GM18870 (cell line): ENCODE results near the gene DACH1.

Experiments used
- ATAC-seq: cut with Tn5 transposase; IDR thresholded peaks from one replicate; pipeline ENCODE4 v1.9.1; 2021; ENCODE audit warnings: moderate library complexity; ENCODE audit not compliant: unreplicated experiment

The DACH1 gene

DNA sequence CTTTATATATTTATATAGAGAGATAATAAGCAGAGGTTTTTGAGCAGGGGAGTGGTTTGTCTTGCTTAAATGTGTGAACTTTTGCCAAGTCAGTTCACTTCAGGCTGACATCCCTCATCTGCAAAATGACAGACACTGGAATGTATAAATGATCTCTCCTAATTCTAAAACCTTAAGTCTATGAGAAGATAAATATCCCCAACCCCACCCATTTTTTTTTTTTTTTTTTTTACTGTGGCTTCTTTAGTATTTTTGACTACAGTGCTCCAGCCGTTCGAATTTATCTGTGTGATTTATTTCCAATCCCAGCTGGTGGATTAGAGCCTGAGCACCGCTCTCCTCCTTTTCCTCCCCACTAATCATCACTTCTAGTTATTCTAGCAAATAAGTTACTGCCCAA, 234.8 kb downstream of the DACH1 start:
- ATAC-seq, result no peak

DNA sequence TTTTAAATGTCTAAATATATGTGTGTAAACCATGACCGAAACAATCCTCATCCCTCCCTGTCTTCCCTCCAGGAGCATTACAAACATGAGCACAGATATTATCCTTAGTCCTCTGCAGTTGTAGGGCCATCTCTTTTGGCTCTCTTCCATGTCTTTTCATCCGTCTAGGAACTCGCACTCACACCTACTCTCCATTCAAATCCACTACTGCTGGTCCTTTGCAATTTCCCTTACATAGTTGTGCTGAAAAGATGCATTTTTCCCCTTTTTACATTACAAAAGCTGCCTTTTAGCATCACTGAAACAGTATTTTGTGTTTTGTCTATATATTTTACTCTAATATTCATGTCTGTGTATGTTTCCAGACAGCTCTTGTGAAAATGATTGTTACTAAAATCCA, 237.8 kb downstream of the DACH1 start:
- no peak for ATAC-seq

DNA sequence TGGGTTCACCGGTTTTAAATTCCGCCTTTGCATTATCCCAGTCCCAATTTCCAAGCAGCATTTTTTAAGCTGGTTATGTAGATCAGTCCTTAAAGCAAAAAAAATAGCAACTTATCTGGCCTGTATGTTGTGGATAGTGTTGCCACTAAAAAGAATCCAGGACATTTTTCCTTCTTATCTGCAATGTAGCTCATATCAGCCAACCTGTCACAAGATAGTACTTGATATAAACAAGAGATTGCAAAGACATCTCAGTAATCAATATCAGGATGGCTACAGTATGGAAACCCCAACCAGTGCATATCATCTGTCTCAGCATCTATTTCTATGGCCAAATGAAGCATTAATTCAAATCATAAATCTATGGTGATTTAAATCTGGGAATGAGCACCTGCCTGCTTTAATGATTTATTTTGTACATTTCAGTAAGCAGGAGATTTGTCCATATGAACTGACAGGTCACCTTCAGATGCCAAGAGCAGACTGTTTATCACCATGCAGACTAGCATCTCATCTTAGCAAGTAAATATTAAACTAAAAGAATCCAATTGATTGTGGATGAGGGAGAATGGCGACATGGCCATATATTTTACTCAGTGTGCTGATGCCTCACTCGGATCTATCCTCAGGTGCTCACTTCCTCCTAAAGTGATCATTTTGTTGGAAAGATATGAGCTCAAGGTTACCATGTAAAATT, 240.4 kb downstream of the DACH1 start:
- ATAC-seq, result no peak

DNA sequence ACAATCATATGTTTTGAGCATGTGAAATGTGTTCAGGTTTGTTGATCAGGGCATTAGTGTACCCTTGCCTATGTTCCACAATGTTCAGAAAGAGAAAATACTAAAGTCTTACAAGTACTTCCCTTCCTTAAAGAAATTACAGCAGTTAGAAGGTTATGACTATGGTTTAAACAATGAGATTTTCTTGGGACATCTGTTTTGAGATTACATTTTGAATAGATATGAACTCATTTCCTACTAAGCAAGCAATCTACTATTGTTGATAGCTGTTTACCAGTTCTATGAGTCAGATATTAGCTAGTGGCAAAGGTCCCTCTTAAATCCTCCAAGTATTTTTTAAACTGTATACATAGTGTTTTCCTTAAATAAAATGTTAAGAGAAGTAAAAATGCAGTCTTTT, 241.3 kb downstream of the DACH1 start:
- ATAC-seq, result no peak

DNA sequence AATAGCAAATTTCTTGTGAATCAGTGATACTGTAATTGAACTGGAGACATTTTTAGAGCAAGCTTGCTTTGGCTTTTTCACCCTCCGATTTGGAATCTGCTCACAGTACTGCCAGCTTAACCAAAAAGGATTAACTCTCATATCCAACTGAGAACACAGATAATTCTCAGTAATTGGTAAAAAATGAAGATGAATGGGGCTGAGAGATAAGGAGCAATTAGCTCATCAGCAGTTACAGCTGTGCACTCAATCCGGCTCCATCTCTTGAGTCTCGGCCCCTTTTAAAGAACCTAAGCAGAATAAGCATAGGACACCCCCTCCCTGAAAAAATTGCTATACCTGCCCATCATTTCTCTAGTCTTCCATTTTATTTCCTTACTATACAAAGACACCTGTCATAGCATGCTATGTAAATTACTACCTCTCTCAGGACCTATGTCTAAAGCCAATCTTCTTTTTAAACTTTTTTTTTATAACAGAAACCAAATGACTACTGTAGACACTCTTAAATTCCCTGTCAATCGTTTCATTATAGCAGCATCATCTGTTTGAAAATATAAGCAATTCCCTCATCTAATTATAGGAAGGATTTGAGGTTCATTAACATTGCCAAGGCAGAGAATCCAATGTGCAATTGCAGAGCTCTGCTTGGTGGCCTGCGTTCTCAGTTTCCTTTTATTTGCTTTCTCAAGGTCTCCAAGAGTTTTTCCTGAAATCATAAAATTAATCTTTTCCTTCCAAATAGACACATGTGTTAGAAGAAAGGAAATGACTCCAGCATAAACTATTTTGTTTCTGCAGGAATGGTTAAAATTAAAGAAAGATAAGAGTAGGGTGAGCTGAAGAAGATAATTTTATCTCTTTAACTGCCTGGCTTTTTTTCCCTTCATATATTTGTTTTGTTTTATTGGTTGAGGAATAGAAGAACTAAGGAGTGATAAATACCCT, 242.1 kb downstream of the DACH1 start:
- no peak for ATAC-seq

DNA sequence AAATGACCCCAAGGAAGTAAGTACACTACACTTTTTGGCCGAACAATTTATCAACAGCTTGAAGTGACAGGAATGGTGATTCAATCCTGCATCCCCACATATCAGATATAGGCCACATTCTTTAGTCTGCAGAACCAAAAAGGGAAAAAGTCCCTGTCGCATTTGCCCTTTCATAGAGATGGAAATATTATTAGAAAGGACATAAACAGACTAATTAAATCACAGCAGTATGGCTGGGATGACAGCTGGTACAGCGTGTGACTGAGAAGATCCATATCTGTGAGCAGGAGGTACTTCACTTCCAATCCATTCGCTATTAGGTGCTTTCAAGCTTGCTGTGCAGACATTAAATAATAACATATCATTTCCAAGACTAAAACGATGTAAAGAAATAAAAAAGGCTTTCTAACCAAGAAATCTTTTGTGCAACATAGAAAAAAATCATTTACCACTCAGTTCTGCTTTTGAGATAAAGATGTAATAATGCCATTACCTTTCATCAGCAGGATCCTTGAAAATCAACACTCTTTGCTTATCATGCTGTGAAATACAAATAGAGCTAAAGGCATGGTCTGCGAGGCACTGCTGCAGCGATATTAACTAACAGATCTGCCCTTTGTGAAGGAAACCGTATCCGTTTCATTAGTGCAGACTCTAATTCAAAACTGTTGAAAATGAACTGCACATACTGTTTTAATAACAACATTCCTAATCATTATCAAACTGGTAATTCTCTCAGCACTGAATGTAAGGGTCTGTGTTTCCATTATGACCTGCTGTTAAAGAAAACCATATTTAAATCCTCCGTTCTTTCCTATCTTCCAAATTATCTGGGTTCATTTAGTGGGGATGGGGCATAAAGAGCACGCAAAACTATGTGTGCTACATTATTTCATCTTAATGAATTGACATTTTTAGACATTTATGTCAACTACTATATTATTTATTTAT, 245.6 kb downstream of the DACH1 start:
- ATAC-seq, result no peak

DNA sequence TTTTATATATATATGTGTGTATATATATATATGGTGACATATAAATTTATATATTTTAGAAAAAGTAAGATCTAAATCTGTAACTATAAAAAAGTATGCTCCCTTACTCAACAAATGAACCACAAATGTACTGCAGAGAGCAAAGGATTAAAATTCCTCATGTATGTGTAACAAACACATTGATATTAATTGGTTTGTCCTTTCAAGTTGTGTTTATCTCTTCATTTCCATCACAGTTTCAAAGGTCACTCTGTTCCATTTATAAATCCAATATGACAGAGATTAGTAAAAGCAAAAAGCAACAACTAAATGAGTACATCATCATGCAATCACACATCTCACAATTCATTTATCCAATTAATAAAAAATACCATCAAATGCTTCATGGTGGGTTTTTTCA, 247.9 kb downstream of the DACH1 start:
- ATAC-seq, result no peak

DNA sequence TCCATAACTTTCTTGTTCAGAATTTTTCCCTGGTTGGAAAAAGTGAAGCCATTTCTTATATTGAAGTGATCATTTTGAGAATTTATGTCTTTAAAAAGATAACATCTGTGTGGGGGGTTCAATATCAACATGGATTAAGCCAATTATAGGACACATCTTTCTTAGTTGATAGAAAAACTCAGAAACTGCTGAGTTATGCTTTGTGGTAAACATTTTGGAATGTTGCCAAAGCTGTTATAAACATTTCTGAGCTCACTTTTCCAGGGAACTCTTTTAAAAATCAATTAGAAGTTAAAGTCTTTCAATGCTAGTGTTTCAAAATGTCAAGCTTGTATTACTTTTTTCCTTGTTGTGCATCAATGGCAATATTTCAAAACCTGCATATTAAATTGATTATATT, 248.8 kb downstream of the DACH1 start:
- ATAC-seq, result no peak

DNA sequence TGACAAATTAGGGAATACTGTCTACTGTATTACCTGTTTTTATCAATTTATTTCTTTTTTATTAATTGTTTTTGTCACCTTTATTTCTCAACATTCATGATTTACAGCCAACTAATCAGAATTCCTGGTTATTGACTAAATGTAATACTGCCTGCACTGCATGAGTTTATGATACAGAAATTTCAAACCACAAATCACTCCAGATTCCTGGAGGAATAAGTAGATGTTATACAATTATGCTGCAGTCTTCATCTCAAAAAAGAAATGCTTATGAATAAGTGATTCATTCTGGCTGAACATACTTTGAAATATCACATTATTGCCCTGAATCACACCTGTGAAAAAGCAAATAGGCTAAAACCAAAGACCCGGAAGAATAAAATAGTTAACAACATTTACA, 249.7 kb downstream of the DACH1 start:
- ATAC-seq, result no peak

DNA sequence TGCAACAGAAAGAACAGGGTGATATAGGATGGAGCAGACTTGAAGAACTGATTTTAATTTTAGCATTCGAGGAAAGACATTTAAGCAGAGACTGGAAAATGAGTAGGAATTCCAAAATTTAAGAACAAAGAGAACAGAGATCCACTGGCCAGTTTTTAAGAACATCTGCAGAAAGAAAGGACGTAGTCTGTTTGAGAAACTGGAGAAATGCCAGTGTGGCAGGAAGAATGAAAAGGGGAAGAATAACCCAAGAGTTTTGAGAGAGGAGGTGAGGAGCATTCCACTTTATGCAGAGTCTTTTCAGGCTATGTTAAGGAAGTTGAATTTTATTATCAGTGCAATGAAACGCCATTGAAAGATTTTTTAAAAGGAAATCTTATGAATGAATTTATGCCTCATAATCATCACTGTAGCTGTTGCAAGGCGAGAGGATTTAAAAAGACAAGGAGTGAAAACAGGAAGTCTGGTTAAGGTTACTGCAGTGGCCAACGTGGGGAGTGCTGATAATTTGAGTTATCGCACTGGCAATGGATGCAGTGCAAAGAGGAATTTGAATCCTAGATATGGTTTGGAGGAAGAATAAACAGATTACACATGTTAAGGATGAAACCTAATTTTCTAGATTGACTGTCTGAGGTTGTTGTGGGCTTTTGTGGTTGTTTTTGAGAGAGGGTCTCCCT, 253.8 kb downstream of the DACH1 start:
- no peak for ATAC-seq

DNA sequence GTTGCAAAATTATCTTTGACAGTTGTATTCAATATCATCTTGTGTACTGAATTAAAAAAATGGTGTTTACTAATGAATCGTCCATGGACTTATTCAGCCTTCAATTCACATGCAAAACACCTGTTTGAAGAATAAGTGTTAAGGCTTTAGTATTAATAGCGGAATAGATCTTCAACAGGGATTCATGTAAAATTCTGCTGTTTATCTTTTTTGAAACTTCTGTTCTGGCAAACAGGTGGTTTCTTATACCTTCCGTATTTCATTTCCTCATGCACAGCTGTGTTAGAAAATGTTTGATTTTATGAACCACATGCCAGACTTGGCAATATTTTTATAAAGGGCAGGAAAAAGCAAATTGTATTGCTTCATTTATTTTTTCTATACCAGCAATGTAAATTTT, 255.7 kb downstream of the DACH1 start:
- no peak for ATAC-seq

DNA sequence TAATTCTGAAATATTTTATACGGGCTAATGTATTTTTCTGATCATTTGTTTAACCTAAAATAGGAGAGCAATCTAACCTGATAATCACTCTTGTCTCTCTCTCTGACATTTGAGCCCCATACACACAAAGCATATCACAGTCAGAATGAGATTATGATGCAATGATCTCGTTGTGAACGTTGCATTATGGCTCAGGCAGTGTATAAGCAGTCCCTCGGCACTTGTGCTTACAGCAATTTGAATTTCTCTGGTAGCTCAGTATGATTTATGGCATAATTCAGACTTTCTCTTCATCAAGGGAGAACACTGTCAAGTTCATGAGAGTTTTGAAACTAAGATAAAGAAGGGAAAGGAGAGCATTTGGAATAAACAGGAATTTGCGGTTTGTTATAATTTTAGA, 256.1 kb downstream of the DACH1 start:
- no peak for ATAC-seq

DNA sequence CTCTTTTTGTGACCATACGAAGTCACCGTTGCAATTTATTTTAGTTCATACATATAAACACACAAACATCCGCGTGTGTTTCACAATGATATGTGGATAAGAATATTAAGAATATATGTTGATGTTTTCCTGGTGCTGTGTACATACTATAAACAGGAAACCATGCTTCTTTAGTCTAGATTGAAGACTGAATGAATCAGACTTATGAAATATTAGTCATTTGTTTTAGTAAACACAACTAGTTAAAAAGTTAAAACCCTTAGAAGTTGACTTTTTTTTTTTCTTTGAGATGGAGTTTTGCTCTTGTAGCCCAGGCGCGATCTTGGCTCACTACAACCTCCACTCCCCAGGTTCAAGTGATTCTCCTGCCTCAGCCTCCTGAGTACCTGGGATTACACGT, 257.7 kb downstream of the DACH1 start:
- ATAC-seq, result no peak

DNA sequence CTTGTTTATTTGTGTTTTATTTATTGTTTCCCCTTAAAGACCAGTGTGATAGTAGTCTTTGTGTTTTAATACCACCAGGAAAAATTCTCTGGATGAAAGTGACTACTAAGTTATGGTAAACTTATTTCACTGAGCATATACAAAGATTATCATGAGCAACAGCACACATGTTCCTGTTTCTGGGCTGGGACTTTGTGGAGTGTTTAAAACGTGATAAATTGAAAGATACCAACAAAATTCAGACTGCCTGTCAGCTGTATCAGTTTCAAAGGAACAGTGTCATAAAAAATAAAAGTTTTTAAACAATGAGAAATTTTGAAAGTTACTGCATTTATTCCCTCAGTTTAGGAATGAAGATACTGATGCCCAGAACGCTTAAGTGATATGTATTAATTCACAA, 259.4 kb downstream of the DACH1 start:
- ATAC-seq, result no peak

DNA sequence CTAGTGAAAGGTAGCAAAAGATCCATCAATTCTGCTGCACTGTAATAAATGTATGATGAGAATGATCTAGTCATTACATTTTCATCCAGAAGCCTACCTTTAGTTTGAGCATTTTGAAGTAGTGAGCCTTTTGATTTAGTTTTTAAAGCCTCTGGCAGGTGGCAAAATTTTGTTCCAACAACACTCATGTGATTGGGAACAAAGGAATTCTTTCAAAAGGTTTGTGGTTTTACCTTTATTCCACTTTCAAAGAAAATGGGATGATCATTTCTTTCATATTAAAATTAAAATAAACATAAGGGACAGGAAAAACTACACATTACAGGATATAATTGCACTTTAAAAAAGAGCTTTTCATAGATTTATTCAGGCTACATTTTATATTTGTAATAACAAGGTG, 260.2 kb downstream of the DACH1 start:
- ATAC-seq, result no peak

DNA sequence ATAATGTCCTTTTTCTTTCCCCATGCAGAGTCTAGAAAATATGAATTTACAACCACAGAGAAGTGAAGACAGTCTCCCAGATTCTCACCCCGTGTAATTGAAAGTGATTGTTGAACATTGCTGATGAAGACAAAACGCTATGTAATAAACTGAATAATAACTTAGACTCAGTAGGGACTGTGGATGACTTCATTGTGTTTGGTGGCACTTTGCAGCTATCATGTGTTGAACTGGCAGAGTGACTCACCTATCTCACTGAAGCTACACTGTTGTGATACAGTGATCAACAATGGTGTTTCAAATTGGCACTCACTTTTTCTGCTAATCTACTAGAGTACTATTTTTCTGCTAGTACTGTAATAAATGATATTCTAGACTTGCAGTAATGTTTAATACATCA, 261.3 kb downstream of the DACH1 start:
- ATAC-seq, result no peak

DNA sequence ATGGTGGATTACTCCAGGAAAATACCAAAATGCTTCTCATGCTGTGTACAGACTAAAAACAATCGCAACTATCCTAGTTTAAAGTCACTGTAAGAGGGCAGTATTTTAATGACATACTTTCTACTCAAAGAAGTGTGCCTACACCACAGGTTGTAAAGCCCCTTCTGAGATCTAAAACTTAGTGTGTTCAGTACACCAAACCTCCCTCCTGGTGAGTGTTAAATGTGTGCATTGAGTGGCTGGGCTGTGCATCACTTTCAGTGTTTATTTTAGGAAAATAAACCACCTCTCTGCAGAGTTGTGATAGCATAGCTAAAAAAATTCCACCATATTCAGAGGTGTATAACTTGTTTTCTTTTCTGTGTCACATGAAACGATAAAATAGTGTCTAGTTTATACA, 263.7 kb downstream of the DACH1 start:
- no peak for ATAC-seq

DNA sequence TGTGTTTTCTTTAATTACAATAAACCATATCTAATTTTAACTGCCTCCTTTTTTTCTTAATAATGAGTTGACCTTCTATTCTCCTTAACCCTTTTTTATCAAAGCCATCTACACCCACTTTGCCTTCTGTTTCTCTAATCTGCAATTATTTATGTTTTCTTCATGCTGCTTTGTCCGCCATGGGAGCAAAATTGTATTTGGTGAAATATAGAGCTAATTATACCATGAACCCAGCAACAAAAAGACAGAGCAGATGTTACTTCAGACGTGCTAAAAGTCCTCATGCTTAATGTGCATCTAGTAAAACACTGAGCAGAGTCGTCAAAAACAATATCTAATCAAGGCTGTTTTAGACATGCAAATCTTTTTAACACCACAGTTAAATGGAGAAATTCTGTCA, 264.7 kb downstream of the DACH1 start:
- ATAC-seq, result no peak

DNA sequence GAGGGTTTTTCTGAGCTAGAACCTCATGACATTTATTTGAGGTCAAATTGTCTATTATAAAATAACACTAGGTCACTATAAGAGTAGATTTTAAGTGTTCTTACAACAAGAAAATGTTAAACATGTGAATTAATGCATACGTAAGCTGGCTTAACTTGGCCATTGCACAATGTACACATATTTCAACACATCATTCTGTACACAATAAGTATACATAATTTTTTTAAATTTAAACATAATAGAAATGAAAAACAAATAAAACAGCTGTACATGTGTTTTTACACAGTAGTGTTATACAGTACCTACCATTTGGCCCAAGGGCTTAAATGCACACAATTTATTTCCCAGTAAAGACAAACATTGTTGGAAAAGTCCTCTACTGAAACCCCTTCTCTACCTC, 269.9 kb downstream of the DACH1 start:
- no peak for ATAC-seq

DNA sequence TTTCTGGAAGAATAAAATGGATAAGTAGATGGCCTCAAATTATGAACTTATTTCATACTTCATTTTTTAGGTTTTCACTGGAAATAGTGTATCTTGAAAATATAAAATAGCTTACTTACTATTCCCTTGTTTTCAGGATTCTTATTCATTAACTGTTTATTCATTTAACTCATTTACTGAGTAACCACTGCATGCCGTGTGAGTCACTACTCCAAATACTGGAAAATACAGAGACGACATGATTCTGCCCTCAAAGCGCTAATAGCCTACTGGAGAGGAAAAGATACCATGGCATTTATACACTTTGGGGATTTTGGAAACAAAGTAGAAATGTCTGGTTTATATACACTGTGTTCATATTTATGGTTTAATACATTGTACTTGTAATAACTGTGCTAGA, 270.9 kb downstream of the DACH1 start:
- ATAC-seq, result no peak

DNA sequence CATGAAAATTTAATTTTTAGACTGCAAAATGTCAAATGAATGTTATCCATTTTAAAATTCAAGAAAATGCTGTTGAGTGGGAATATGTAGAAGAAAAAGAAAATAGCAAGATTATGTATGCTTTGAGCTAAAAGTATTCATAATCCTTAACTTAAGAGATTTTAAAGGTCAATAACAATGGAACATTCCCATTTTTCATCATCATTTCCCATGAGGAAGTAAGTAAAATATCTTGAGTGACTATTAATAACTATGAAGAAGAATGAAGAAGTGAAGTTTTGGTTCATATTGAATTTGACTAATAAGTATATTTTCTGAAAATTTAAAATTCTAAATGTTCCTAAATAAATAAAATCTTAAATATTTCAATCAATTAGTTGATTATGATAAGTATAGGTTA, 273.4 kb downstream of the DACH1 start:
- no peak for ATAC-seq
